ENCODE results near the gene ZNF343. TPM values are rescaled to one million over a fixed set of nuclear protein-coding genes. Genes with fewer than 3 reads are reported as not detected.

The ZNF343 gene
- total RNA-seq, 1 donor from 2014 or later, result 13.0 TPM

- peaks cover 41% of the 10 kb centered on the region for H3K36me3 Mint-ChIP-seq (ENCODE audit: low read depth, unreplicated experiment)
- TF ChIP-seq, protein P1, sequence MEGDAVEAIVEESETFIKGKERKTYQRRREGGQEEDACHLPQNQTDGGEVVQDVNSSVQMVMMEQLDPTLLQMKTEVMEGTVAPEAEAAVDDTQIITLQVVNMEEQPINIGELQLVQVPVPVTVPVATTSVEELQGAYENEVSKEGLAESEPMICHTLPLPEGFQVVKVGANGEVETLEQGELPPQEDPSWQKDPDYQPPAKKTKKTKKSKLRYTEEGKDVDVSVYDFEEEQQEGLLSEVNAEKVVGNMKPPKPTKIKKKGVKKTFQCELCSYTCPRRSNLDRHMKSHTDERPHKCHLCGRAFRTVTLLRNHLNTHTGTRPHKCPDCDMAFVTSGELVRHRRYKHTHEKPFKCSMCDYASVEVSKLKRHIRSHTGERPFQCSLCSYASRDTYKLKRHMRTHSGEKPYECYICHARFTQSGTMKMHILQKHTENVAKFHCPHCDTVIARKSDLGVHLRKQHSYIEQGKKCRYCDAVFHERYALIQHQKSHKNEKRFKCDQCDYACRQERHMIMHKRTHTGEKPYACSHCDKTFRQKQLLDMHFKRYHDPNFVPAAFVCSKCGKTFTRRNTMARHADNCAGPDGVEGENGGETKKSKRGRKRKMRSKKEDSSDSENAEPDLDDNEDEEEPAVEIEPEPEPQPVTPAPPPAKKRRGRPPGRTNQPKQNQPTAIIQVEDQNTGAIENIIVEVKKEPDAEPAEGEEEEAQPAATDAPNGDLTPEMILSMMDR (IDR thresholded peaks at IDR 0.05; ENCODE audit: unreplicated experiment), result no peak
- no peak overlapping the region for H3K4me3 Mint-ChIP-seq (ENCODE audit: unreplicated experiment)
- no peaks in the 10 kb centered on the region for H3K9me3 Mint-ChIP-seq (ENCODE audit: unreplicated experiment)
- H3K4me1 Mint-ChIP-seq (ENCODE audit: unreplicated experiment), result no peaks in the 10 kb centered on the region
- H3K27me3 Mint-ChIP-seq (ENCODE audit: unreplicated experiment), result peaks cover 3% of the 10 kb centered on the region
- no peak overlapping the region for H3K27ac Mint-ChIP-seq (ENCODE audit: unreplicated experiment)
- no peak for DNase-seq (ENCODE audit: low spot score)
These were observed 23.1 kb downstream of the ZNF343 start for GRCh38 chr20:2485661-2486060.

DNA sequence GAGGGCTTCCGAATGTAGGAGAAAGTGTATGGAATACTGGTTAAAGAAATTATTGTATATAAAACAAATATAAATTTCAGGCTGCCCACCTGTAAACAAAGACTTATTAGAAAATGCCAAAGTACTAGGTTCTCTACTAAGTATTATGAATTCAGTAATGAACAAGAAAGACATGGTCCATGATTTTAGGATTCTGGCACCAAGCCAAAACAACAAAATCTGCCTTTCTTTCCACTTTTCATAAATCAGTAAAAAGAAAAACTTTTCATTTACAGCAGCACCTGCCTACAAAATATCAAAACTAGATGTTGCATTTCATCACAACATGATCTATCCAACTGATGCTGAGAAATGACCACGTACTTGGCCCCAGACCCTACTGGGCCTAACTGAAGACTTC, 23.6 kb downstream of the ZNF343 start:
- Mint-ChIP-seq H3K27me3 (ENCODE audit: unreplicated experiment) (peaks cover 3% of the 10 kb centered on the region), H3K4me1 (ENCODE audit: unreplicated experiment) (no peaks in the 10 kb centered on the region), H3K27ac (ENCODE audit: unreplicated experiment) (no peak overlapping the region), H3K9me3 (ENCODE audit: unreplicated experiment) (no peaks in the 10 kb centered on the region), H3K36me3 (ENCODE audit: low read depth, unreplicated experiment) (peaks cover 42% of the 10 kb centered on the region), H3K4me3 (ENCODE audit: unreplicated experiment) (no peak overlapping the region)
- no peak for DNase-seq (ENCODE audit: low spot score)
- TF ChIP-seq, protein P1 (IDR thresholded peaks at IDR 0.05; ENCODE audit: unreplicated experiment), result no peak

GRCh38 chr20:2483504-2483903, 25.2 kb downstream of the ZNF343 start:
- H3K4me3 Mint-ChIP-seq (ENCODE audit: unreplicated experiment), result peak overlapping the region; percentile 56
- no peaks in the 10 kb centered on the region for H3K9me3 Mint-ChIP-seq (ENCODE audit: unreplicated experiment)
- no peak overlapping the region for H3K27ac Mint-ChIP-seq (ENCODE audit: unreplicated experiment)
- H3K4me1 Mint-ChIP-seq (ENCODE audit: unreplicated experiment), result no peaks in the 10 kb centered on the region
- no peak for DNase-seq (ENCODE audit: low spot score)
- H3K27me3 Mint-ChIP-seq (ENCODE audit: unreplicated experiment), result peaks cover 3% of the 10 kb centered on the region
- TF ChIP-seq, protein P1 (IDR thresholded peaks at IDR 0.05; ENCODE audit: unreplicated experiment), result no peak
- H3K36me3 Mint-ChIP-seq (ENCODE audit: low read depth, unreplicated experiment), result peaks cover 51% of the 10 kb centered on the region

GRCh38 chr20:2480381-2480780, 28.3 kb downstream of the ZNF343 start:
- Mint-ChIP-seq H3K36me3 (ENCODE audit: low read depth, unreplicated experiment) (peaks cover 47% of the 10 kb centered on the region), H3K4me1 (ENCODE audit: unreplicated experiment) (peaks cover 12% of the 10 kb centered on the region), H3K4me3 (ENCODE audit: unreplicated experiment) (peak overlapping the region; percentile 82), H3K27ac (ENCODE audit: unreplicated experiment) (no peak overlapping the region), H3K27me3 (ENCODE audit: unreplicated experiment) (peaks cover 4% of the 10 kb centered on the region), H3K9me3 (ENCODE audit: unreplicated experiment) (no peaks in the 10 kb centered on the region)
- DNase-seq (ENCODE audit: low spot score), result no peak
- TF ChIP-seq, protein P1 (IDR thresholded peaks at IDR 0.05; ENCODE audit: unreplicated experiment), result no peak

DNA sequence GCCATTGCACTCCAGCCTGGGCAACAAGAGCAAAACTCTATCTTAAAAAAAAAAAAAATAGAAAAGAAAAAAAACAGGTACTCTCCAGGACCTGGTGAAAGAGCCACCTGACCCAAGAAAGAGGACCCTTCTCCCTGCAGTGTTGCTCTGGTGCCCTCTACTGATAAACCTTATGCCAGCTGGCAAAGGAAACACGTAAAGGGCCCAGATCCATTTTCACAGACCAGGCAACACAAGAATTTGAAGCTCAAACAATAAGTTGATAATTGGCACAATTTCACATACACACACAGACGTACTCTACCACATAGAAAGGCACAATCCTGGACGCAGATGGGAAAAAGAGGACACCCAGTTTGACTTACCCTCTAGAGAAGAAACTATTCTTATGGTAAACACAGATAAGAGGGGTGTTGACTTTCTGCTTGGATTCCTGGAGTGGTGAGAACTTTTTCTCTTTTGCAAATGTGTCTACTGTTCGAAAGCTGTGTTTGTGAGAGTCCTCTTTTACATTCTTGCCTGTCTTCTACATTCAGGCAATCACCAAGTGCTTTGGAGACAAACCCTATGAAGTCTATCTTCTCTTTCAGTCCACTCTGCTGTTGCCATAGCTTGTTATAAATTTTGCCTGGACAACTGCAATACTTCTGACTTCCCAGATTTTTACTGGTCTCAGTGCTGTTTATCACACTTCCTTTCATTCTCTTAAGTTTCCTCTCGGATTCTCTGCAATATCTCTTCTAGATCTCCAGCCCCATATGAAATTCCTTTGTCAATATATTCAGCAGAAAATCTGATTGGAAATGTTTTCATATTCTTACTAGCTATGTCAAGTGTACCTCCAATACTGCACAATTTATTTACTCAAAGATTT, 31.7 kb downstream of the ZNF343 start:
- DNase-seq (ENCODE audit: low spot score), result no peak
- Mint-ChIP-seq H3K27me3 (ENCODE audit: unreplicated experiment) (peaks cover 2% of the 10 kb centered on the region), H3K9me3 (ENCODE audit: unreplicated experiment) (no peaks in the 10 kb centered on the region), H3K36me3 (ENCODE audit: low read depth, unreplicated experiment) (peaks cover 27% of the 10 kb centered on the region), H3K4me1 (ENCODE audit: unreplicated experiment) (peaks cover 17% of the 10 kb centered on the region), H3K27ac (ENCODE audit: unreplicated experiment) (peak overlapping the region; percentile 81), H3K4me3 (ENCODE audit: unreplicated experiment) (no peak overlapping the region)
- TF ChIP-seq, protein P1 (IDR thresholded peaks at IDR 0.05; ENCODE audit: unreplicated experiment), result no peak

Data from endothelial cell (in vitro differentiated cells).